ENCODE measurements around the gene SYTL4.

Gene SYTL4

GRCh38 chrX:100648458-100649417 is 83.2 kb downstream of the SYTL4 start:
- DNase-seq (ENCODE audit: low spot score): no peak

GRCh38 chrX:100647739-100648138 is 84.2 kb downstream of the SYTL4 start:
- DNase-seq (ENCODE audit: low spot score): no peak

GRCh38 chrX:100647095-100647494 is 84.8 kb downstream of the SYTL4 start:
- DNase-seq (ENCODE audit: low spot score): no peak

- no peak for DNase-seq (ENCODE audit: low spot score)
Measured at GRCh38 chrX:100645106-100645505, 86.8 kb downstream of the SYTL4 start.

GRCh38 chrX:100643956-100644860 is 87.7 kb downstream of the SYTL4 start, which contains the start of gene SRPX2:
TSS of gene SRPX2 (plus strand) at chrX:100644199. CDS start at chrX:100646323, 2,124 bp downstream.
- no peak for DNase-seq (ENCODE audit: low spot score)

GRCh38 chrX:100643212-100643611 is 88.7 kb downstream of the SYTL4 start:
- DNase-seq (ENCODE audit: low spot score): no peak

GRCh38 chrX:100642290-100642689 is 89.6 kb downstream of the SYTL4 start:
- DNase-seq (ENCODE audit: low spot score): no peak

- DNase-seq (ENCODE audit: low spot score): no peak
Measured at GRCh38 chrX:100636321-100636991, 95.5 kb downstream of the SYTL4 start, which contains the start of gene TSPAN6. TSS of gene TSPAN6 (minus strand) at chrX:100636806. CDS start at chrX:100636694, 112 bp downstream.

- DNase-seq (ENCODE audit: low spot score): no peak
Measured at GRCh38 chrX:100635989-100636320, 96.0 kb downstream of the SYTL4 start.

- no peak for DNase-seq (ENCODE audit: low spot score)
Measured at GRCh38 chrX:100635040-100635439, 96.9 kb downstream of the SYTL4 start.

- DNase-seq (ENCODE audit: low spot score): no peak
Measured at GRCh38 chrX:100625985-100626491, 105.9 kb downstream of the SYTL4 start.
